H1 (cell line): Measurements from ENCODE around the gene SLC11A1. TPM values are rescaled to one million over a fixed set of nuclear protein-coding genes. Genes with fewer than 3 reads are reported as not detected.

Source experiments
- BACH1 ChIP-seq: IDR thresholded peaks from 2 replicates; pipeline ENCODE4 v1.6.1; 2012; ENCODE audit warnings: low read length, improper control_type of control experiment
- BCL11A ChIP-seq, 2 experiments: IDR thresholded peaks; one replicate each; pipeline ENCODE4 v1.6.1; 2011; ENCODE audit warnings: low read depth in 2 of 2, low read length in 2 of 2, mild to moderate bottlenecking in 2 of 2
- CBX5 ChIP-seq: fragments of 300-800, 300-1000 bp; sonication (generic); IDR thresholded peaks from 2 replicates; pipeline ENCODE4 v1.7.1; 2016; ENCODE audit warnings: antibody characterized with exemption, low read length, low read depth
- CHD2 ChIP-seq: IDR thresholded peaks from 2 replicates; pipeline ENCODE4 v1.6.1; 2012; ENCODE audit warnings: low read length, improper control_type of control experiment
- CTBP2 ChIP-seq: IDR thresholded peaks from 2 replicates; pipeline ENCODE4 v1.7.0; 2011; ENCODE audit warnings: borderline replicate concordance, mild to moderate bottlenecking, moderate library complexity, mixed read lengths, low read length; ENCODE audit not compliant: insufficient read depth, insufficient read length
- FOSL1 ChIP-seq: IDR thresholded peaks from 2 replicates; pipeline ENCODE4 v1.6.1; 2011; ENCODE audit warnings: mild to moderate bottlenecking, low read depth, low read length, moderate library complexity; ENCODE audit not compliant: insufficient read depth
- MAFK ChIP-seq: IDR thresholded peaks from 2 replicates; pipeline ENCODE4 v1.6.1; 2012; ENCODE audit warnings: low read depth, mild to moderate bottlenecking, improper control_type of control experiment, low read length
- POU5F1 ChIP-seq: IDR thresholded peaks from 2 replicates; pipeline ENCODE4 v1.6.1; 2011; ENCODE audit warnings: low read depth, mild to moderate bottlenecking, low read length, moderate library complexity
- TAF1 ChIP-seq: IDR thresholded peaks from 2 replicates; pipeline ENCODE4 v1.6.1; 2011; ENCODE audit warnings: mild to moderate bottlenecking, low read depth, low read length
- TEAD4 ChIP-seq: IDR thresholded peaks from 2 replicates; pipeline ENCODE4 v1.6.1; 2012; ENCODE audit warnings: low read depth, low read length, inconsistent platforms, mixed read lengths
- polyA plus RNA-seq, 7 experiments: library from polyadenylated mRNA; depleted of rRNA in 3 of 7; stranded (reverse) in 5 of 7; unstranded in 2 of 7; fragments of >200 nt in 5 of 7; fragments of 200-250 nt in 2 of 7; gene quantifications; 1 replicate in 5 of 7; 2 replicates in 1 of 7; 4 replicates in 1 of 7; pipeline versions ENCODE4 v1.2.1 to v1.2.3, GENCODE V29; 2011 to 2013; ENCODE audit warnings: missing spikeins in 2 of 7, mixed read lengths in 2 of 7
- total RNA-seq: library from RNA; stranded (reverse); fragmentation: NEBNext Ultra II Directional; extraction: Animal tissue kit (Norgen Biotek cat#: 25700); gene quantifications from 2 replicates; pipeline ENCODE4 v1.2.1, GENCODE V29; 2021
- TF ChIP-seq, protein P1 (sequence below): fragments of 300-600 bp; sonication (generic); IDR thresholded peaks from 2 replicates; pipeline ENCODE4 v1.7.1; 2012; ENCODE audit warnings: low read length, moderate library complexity, mild to moderate bottlenecking, inconsistent platforms; ENCODE audit not compliant: insufficient replicate concordance

The SLC11A1 gene
- total and polyA plus RNA-seq, 2 of the 8 experiments (the other 6 are each of a cell fraction or from before 2014, with no cell fraction given) = 0.20 to 0.43 TPM

- TF ChIP-seq, protein P1, sequence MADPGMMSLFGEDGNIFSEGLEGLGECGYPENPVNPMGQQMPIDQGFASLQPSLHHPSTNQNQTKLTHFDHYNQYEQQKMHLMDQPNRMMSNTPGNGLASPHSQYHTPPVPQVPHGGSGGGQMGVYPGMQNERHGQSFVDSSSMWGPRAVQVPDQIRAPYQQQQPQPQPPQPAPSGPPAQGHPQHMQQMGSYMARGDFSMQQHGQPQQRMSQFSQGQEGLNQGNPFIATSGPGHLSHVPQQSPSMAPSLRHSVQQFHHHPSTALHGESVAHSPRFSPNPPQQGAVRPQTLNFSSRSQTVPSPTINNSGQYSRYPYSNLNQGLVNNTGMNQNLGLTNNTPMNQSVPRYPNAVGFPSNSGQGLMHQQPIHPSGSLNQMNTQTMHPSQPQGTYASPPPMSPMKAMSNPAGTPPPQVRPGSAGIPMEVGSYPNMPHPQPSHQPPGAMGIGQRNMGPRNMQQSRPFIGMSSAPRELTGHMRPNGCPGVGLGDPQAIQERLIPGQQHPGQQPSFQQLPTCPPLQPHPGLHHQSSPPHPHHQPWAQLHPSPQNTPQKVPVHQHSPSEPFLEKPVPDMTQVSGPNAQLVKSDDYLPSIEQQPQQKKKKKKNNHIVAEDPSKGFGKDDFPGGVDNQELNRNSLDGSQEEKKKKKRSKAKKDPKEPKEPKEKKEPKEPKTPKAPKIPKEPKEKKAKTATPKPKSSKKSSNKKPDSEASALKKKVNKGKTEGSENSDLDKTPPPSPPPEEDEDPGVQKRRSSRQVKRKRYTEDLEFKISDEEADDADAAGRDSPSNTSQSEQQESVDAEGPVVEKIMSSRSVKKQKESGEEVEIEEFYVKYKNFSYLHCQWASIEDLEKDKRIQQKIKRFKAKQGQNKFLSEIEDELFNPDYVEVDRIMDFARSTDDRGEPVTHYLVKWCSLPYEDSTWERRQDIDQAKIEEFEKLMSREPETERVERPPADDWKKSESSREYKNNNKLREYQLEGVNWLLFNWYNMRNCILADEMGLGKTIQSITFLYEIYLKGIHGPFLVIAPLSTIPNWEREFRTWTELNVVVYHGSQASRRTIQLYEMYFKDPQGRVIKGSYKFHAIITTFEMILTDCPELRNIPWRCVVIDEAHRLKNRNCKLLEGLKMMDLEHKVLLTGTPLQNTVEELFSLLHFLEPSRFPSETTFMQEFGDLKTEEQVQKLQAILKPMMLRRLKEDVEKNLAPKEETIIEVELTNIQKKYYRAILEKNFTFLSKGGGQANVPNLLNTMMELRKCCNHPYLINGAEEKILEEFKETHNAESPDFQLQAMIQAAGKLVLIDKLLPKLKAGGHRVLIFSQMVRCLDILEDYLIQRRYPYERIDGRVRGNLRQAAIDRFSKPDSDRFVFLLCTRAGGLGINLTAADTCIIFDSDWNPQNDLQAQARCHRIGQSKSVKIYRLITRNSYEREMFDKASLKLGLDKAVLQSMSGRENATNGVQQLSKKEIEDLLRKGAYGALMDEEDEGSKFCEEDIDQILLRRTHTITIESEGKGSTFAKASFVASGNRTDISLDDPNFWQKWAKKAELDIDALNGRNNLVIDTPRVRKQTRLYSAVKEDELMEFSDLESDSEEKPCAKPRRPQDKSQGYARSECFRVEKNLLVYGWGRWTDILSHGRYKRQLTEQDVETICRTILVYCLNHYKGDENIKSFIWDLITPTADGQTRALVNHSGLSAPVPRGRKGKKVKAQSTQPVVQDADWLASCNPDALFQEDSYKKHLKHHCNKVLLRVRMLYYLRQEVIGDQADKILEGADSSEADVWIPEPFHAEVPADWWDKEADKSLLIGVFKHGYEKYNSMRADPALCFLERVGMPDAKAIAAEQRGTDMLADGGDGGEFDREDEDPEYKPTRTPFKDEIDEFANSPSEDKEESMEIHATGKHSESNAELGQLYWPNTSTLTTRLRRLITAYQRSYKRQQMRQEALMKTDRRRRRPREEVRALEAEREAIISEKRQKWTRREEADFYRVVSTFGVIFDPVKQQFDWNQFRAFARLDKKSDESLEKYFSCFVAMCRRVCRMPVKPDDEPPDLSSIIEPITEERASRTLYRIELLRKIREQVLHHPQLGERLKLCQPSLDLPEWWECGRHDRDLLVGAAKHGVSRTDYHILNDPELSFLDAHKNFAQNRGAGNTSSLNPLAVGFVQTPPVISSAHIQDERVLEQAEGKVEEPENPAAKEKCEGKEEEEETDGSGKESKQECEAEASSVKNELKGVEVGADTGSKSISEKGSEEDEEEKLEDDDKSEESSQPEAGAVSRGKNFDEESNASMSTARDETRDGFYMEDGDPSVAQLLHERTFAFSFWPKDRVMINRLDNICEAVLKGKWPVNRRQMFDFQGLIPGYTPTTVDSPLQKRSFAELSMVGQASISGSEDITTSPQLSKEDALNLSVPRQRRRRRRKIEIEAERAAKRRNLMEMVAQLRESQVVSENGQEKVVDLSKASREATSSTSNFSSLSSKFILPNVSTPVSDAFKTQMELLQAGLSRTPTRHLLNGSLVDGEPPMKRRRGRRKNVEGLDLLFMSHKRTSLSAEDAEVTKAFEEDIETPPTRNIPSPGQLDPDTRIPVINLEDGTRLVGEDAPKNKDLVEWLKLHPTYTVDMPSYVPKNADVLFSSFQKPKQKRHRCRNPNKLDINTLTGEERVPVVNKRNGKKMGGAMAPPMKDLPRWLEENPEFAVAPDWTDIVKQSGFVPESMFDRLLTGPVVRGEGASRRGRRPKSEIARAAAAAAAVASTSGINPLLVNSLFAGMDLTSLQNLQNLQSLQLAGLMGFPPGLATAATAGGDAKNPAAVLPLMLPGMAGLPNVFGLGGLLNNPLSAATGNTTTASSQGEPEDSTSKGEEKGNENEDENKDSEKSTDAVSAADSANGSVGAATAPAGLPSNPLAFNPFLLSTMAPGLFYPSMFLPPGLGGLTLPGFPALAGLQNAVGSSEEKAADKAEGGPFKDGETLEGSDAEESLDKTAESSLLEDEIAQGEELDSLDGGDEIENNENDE = no peak
- TF ChIP-seq TAF1 (no peak), BCL11A (IDR thresholded peaks at IDR 0.05; ENCODE audit: low read depth in 2 of 2, low read length in 2 of 2) (no peak), MAFK (no peak), TEAD4 (no peak), BACH1 (no peak), FOSL1 (no peak), POU5F1 (no peak), CBX5 (no peak), CHD2 (no peak), CTBP2 (no peak)
These were observed 54.9 kb downstream of the SLC11A1 start (continued) for GRCh38 chr2:218436992-218437391.
